NCI-H1694 (cell line): ENCODE results near the gene UBTD1.
"Not testable (repeated sequence)": the region's sequence is repeated elsewhere in the genome, so short reads cannot be mapped to it uniquely, and the experiment has no call there.

Experiments used
- DNase-seq: peaks from one replicate; lab custom pipeline; 2025; lab: John Stamatoyannopoulos, UW

UBTD1 gene

DNA sequence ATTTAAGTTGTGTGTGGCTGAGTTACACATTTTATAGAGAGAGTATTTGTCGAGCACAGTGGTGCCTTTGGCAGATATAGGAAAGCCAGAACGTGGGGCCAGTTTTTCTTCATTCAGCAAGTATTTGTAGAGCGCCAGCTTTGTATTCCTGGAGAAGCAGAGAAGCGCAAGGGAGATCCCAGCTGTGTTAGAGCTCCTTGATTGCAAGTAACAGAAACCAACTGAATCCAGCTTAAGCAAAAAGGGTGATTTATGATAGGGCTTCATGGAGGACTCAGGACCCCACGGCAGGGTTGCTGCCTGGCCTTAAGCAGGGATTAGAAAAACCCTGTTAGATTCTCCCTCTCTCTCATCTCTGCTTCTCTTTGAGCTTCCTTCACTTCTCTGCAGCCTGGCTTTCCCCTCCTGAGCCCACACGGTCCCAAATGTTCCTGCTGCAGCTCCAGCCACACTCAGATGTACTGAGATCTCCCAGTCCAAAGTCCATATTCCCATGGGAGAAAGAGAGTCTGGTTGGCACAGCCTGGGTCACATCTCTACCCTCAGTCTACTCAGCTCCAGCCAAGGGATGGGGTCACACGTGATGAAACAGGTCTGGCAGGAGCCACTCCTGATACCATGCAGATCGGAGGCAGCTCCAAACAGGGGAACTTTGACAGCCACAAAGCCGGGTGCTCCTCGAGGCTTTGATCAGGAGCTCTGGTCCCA lies 16.7 kb downstream of the UBTD1 start:
- no peak for DNase-seq

DNA sequence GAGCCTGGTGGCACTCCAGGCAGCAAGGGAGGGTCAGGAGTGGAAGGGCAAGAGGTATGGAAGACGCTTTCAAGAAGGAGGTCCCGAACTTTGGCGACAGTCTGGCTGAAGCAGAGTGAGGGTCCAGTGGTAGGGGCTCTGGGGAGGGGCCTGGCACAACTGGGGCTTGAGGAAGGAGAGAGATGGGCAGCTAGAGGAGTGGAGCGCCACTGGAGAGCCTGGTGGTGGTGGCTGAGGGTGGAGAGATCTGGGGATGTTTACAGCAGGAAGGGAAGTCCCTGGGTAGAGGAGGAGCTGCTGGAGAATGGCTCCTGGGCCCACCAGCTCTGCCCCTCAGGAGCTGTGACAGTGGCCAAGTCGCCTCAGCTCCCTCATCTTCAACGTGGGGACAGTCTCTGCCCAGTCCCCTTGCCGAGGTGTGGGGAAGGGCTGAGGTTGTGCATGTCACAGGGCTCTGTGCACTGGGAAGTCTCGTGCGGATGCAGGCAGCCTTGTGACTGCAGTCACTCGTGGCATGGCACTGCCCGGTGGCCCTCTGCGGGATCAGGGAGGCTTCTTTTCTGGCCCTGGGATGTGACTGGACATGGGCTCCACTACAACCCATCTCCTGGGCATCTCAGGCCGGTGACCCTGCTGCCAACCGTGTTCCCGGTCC lies 18.5 kb downstream of the UBTD1 start:
- DNase-seq: no peak

DNA sequence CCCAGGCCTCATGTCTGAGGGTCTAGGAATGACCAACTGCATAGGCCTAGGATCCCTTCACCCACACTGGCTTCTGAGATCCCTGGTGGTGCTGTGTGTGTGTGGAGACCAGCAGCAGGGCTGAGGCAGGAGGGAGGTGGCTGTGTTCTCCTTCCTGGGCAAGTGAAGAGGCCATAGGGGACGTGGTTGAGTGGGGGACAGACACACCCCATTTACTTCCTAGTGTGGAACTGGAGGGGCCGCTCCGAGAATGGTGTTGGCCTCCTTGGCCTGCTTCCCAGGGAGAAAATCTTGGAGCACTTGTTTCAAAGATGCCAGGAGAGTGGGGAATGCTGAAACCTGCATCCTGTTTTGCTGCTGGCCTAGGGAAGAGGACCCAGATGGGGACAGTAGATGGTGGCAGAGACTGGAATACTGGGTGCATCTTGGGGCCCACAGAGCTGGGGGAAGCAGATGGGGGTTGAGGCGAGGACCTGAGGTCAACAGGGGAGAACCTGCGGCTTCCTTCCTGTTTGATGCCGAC lies 19.1 kb downstream of the UBTD1 start:
- DNase-seq: no peak

DNA sequence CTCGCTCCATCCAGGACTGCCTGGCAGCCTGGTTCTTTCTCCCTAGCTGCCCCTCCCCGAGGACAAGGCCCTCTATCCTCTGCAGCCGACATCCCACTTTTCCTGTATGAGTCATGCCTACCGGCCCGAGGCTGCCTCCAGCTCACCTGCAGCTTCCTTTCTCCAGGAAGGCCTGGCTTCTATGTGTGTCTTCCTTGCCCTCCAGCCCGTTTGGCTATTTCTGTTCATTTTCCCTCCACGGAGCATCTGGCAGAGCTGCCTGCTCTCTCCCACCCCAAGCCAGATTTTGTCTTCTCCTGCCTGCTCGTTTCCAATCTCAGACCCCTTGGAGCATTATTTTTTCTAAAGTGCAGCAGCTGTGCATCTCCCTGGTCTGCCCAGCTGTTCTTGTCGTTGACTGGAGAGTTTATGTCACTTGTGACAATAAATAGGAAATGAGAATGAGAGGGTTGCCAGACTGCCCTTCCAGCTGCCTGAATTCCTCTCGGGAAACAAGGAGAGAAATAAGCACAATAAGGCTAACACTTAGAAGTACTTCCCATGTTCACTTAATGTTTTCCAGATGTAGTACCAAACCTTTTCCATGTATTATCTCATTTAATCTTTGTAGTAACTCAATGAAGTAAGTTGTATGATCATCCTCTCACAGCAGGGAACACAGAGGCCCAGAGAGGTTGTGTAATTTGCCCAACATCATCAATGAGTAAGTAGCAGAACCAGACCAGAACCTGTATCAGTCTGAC lies 19.7 kb downstream of the UBTD1 start:
- no peak for DNase-seq

DNA sequence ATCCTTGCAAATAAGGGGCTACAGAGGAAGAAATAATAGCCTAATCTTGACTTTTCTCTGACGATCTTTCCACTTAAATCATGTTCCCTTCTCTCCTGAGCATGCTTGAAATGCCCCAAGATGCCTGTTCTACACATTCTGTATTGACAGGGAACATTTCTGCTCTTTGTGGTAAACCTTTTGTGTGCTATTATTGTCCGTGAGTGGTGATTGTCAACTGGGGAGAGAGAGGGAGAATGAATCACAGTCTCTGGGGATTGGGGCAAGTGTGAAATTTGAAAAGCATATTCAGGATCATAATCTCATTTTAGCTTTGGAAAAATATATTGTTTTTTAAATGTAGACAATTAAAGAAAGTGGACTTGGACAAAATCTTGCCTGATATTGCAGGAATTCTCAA lies 20.6 kb downstream of the UBTD1 start:
- DNase-seq: no peak

DNA sequence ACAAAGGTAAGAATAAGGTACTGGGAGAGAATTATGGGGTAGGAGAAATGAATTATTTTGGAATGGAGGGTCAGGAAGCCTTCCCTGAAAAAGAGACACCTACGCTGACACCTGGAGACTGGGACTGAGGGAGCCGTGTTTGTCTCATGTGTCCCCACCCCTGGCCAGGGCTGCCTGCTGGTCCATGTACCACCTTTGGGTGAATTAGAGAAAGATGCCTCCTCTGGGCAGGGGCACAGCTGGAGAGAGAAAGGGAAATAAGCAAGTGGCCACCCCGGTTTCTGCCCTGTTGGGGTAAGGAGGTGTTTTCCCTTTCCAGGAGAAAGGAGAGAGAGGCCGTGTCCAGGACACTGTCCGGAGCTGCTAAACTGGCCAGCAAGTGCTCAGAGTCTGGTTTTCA lies 21.8 kb downstream of the UBTD1 start:
- DNase-seq: no peak

DNA sequence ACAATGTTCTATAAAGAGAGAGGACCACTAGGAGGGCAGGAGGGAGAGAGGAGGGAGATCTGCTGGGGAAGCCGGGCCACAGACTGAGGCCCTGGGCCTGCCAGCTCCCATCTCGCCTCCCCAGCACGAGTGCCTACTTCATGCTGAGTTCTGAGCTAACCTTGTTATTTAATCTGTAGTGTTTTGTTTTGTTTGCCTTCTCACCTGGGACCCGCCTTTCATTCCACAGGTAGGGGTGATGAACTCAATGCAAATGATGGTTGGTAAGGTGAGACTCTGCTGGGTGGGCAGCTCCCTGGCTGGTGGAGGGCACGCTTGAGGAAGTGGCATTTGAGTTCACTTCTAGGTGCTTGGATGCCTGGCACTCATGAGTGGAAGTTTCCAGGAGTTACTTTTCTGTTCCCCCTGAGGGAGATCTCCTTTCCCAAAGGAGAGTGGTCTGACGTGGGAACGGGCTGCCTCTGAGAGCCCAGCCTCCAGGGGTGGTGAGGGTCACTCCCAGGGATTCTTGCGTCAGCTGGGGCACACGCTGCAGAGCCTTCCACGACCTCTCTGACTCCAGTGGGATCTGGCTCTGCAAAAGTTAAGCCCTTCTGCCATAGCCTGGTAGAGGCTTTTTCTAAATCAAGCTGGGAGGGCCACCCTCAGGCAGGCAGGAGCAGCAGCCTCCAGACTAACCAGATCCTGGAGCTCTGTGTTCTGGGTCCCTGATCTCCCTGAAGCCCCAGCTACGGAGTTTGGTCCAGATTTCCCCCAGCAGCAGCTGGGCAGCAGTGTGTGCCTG lies 22.4 kb downstream of the UBTD1 start:
- DNase-seq: no peak

DNA sequence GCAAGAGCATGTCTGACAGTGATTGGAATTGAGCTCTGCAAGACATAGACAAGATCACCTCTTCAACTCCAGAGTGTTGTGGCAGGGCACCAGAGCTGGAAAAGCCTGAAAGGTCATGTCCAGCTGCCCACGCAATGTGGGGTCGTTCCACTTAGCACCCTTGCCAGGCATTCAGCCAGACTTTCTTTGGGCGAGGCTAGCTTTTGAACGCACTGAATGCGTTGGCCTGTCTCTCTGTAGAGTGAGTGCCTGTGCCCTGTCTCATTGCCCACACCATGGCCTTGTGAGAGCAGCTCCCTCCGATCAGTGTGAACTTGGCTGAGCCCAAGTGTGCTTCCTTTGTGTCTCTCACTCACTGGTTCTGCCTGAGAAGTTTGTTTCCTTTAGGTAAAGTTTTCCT lies 23.3 kb downstream of the UBTD1 start:
- DNase-seq: no peak

DNA sequence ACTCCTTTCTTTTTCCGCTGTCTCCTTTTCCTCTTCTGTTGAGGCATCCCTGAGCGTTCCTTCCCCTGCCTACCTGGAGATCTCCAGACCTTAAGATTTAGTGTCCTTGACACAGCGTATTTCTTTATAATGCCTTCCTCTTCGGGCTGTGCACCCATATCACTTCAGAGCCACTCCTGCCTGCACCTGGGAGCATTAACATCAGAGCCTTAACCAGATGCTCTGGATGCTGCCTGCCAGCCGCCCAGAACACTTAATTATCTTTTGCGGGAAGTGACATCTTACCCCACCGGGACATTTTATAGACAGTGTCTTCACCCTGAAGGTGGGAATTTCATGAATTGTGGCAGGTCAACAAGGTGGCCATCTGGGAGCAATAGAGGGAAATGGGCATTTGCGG lies 24.2 kb downstream of the UBTD1 start:
- DNase-seq: no peak

DNA sequence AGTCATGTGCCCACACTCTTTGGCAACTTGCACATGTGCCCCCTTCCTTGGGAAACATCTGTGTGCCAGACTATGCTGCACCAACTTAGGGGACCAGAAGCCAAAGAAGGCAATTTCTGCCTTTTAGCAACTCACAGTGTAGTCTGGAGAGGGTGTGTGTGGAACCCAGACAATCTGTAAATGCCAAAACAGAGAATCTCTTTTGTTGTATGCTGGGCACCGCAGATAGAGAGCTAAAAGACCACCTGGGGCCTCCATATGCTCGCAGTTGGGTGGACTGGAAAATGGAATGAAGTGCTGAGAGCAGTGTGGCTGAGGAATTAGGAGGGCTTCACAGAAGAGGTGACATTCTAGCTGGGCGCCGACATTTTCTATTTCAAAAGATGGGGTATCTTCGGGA lies 26.4 kb downstream of the UBTD1 start:
- no peak for DNase-seq

DNA sequence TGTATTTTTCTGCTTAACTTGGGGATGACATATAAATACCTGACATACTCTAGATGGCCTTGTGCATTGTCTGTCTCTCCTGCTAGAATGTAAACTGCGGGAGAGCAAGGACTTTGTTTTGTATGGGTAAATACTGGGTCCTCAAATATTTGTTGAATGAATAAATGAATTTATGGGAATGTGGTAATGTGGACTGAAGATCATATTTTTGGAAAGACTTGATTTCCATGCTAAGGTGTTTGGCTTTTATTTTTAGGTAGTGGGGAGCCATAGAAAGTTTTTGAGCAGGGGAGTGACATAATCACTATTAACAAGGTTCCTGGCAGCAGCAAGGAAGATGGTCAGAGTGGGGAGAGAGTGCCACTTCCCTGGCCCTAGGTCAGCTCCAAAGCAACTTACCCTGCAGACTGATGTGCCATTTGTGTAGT lies 27.0 kb downstream of the UBTD1 start:
- DNase-seq: no peak

DNA sequence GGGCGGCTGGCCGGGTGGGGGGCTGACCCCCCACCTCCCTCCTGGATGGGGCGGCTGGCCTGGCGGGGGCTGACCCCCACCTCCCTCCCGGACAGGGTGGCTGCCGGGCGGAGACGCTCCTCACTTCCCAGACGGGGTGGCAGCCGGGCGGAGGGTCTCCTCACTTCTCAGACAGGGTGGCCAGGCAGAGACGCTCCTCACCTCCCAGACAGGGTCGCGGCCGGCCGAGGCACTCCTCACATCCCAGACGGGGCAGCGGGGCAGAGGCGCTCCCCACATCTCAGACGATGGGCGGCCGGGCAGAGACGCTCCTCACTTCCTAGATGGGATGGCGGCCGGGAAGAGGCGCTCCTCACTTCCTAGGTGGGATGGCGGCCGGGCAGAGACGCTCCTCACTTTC lies 30.2 kb downstream of the UBTD1 start:
- DNase-seq: not testable (repeated sequence)

DNA sequence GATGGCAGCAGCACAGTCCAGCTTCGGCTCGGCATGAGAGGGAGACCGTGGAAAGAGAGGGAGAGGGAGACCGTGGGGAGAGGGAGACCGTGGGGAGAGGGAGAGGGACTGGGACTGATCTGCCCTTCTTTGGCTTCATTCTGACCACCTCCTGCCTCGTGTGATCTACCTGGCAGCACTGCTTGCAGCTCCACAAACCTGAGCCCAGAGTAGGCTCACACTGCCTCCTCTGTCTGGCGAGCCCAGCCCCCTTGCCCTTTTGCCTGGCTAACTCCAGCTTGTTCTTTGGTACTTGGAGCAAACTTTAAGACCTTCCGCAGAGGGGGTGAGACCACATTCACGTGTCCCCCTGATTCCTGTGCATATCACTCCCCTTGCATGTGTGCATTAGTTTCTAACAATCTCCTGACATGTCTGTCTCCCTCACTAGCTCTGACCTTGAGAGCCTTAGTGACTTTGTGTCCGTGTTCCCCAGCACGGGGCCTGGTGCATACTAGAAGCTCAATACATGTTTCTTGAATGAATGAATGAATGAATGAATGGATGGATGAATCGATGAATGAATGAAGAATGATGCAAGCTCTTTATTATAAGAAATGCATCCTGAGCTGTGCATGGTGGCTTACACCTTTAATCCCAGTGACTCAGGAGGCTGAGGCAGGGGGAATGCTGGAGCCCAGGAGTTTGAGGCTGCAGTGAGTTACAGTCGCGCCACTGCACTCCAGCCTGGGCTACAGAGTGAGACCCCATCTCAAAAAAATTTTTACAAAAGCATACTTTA lies 31.2 kb downstream of the UBTD1 start:
- no peak for DNase-seq

DNA sequence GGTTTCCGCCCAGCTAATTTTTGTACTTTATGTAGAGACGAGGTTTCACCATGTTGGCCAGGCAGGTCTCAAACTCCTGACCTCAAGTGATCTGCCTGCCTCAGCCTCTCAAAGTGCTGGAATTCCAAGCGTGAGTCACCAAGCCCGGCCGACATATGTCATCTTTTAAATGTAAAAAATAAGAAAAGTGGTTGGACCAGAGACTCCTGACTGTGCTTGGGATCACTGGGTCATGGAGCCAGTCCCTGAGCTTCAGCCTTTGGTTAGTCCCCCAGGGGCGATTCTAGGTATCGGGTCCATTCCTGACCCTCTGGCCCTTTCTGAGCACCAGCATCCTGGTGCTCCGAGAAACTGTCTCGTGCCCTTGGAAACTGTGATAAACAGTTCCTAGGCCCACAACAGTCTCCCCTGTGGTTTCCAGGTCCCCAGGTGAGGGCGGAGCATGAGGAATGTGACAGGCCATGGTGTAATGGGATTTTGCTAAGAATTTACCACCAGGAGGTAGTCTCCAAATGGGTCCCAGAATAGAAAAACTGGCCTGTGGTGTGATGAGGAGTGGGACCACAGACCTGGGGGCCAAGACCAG lies 32.8 kb downstream of the UBTD1 start:
- DNase-seq: no peak

DNA sequence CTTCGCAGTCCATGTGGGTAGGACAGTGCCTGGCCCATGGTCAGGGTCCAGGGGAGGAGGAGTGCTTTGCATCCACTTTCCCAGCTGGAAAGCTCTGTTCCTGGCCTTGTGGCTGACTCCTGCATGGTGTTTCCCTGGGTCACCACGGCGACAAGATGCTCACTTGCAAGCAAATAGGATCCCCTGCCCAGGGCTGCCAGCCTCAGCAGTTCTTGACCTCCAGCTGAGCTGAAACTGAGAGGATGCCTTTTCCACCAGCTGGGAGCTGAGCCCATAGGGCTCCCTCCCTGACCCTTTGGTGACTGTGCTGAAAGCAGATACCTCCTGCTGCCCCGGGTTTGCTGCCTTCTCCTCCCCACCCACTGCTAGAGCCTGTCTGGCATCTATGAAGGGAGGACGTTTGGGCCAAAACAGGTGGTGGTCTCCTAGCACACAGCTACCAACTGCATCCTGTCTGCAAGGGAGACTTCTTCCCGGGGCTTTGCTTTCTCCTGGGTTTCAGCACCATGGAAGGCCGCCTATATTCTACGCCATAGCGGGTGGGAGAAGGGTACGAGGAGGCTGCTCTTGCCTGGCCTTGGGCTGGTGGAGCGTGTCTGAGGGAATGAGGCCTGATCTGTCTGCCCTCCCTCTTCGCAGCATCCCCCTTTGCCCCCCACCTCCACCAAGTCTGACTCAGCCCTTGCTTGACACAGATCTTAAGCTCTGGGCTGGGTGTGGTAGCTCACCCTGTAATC lies 34.4 kb downstream of the UBTD1 start:
- DNase-seq: no peak

DNA sequence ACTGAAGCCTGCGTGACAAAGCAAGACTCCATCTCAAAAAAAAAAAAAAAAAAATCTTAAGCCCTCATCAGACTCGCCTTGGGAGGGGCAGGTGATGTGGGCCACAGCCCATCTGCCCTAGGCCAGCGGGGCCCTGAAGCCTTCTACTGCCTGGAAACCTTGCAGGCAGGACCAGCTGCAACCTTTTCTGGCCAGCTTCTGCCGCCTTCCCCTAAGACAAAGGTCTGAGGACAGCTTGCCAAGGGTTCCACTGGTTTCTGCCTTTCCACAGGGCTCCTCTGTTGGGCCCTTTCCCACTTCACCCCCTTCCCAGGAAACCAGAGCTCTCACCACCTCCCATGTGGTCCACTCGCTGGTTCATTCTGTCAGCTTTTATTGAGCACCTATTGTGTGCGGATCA lies 35.2 kb downstream of the UBTD1 start:
- DNase-seq: no peak

DNA sequence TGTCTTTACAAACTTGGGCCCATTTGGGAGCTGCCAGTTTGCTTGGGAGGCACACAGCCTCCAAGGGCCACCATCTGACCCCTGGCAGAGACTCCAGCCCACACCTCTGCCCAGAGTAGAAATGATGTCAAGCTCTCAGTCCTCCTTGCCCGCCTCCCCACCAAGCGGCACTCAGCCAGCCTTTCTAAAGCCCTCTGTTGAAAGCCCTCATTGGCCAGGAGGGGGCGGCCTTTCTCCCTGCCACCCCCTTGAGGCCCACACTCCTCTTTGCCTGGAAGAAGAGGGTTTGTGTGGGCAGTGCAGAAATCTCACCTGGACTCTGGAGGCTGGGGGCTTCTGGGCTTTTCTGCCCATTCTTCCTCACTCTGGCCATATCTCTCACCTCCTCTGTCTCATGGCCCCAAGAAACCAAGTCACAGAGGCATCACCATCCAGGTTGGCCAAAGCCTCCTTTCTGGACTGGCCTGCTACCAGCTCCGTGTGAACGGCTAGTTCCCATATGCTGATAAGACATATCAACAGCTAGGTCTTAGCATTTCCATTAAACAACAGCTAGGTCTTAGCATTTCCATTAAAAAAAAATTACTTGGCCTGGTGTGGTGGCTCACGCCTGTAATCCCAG lies 36.1 kb downstream of the UBTD1 start:
- no peak for DNase-seq

DNA sequence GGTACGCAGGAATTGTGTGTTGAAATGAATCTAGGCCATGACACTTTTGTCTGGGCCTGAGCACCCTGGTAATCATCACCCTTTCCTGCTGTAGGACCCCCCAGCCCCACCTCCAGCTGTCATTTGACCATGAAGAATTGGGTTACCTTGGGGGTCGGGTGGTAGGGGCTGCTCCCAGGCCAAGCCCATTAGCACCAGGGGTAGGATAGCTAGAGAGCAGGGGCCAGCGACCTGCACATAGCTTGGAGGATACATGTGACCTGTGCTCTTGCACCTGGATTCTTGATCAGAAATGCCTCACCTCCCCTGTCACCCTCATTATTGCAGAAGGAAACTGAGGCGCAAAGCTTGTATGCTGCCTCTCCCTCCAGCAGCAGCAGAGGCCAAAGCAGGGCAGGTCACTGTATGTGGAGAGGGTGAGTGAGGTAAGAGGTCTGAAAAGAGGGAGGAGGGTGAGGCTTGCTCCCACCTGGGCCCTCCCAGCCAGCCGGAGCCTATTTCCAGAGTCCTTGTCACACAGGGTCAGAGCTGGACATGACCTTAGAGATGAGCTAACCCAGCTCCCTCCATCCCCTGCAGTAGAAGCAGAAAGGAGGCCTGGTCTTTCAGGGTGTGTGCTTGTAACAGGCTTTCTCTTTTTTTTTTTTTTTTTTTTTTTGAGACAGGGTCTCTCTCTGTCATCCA lies 38.6 kb downstream of the UBTD1 start:
- DNase-seq: no peak

DNA sequence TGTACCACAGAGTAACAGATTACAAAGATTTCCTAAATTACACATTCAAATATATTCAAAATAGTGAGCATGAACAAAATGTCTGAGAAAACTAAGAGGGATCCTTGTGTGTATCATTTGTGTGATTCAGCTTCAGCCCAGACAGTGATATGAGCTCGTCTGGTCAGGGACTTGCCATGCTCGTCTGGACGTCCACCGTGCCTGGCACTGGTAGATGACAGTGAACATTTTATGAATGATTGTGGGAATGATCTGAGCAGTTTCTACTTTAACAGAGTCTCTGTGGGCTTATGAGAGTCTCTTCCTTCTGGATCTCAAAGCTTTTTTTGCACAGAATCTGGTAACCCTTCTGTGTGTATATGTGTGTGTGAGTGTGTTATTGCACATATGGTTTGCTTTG lies 39.7 kb downstream of the UBTD1 start:
- no peak for DNase-seq
